ENCODE data around the gene ANXA10.
"Not testable (repeated sequence)": the region's sequence is repeated elsewhere in the genome, so short reads cannot be mapped to it uniquely, and the experiment has no call there.

The ANXA10 gene

GRCh38 chr4:168154546-168155277, 62.4 kb downstream of the ANXA10 start:
- DNase-seq (ENCODE audit: low read depth, low spot score), result no peak

- DNase-seq (ENCODE audit: low read depth, low spot score), result no peak
Measured at GRCh38 chr4:168162604-168163003, 70.3 kb downstream of the ANXA10 start.

GRCh38 chr4:168163106-168163505, 70.8 kb downstream of the ANXA10 start:
- no peak for DNase-seq (ENCODE audit: low read depth, low spot score)

GRCh38 chr4:168164045-168164444, 71.7 kb downstream of the ANXA10 start:
- DNase-seq (ENCODE audit: low read depth, low spot score), result no peak

DNA sequence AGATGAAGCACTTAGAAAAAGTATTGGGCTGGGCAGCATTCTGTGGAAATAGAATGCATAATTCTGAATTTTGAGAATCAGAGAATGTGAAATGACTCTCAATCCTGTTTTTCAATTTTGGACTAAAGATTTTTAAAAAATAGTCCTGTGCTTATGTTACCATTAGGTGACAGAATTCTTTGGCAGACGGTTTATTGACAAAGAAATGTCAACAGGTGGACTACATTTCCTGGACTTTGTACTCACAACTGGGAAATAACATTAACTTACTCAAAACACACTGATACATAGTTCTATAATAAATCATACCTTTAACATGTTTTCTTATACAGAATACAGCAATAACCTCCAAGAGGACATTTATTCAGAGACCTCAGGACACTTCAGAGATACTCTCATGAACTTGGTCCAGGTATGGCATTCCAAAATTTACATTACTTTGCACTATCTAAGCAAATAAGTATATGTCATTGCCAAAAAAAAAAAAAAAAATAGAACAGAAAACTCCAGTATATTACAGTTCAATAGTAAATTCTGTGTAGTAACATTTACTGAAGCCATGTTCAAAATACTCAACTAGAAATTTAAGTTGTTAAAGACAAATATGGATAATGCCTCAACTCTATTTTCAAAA, 72.7 kb downstream of the ANXA10 start:
- DNase-seq (ENCODE audit: low read depth, low spot score), result no peak

DNA sequence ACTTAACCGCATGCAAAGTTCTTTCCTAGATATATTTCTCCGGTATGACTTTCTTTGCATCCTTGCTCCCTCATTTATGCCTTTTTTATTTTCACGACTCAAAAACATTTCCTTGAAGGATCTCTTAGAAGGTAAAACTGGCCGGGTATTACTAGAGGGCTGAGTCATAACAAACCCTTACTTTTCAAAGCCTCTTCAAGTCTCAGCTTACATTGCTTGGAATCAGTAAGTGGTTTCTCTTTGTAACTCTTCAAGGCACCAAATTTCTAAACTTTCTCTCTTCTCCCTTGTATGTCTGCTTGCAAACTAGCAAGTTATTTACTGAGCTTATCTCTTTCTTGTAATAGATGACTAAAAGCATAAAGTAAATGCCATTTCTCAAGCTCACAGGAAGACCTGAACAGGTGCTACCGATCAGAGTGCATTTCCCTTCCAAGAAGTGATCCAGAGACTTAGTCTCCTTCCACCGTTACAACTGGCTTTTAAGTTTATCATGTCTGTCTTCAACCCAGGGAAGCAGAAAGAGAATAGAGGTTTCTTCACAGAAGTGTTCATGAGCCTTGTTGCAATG, 75.5 kb downstream of the ANXA10 start:
- DNase-seq (ENCODE audit: low read depth, low spot score), result no peak

DNA sequence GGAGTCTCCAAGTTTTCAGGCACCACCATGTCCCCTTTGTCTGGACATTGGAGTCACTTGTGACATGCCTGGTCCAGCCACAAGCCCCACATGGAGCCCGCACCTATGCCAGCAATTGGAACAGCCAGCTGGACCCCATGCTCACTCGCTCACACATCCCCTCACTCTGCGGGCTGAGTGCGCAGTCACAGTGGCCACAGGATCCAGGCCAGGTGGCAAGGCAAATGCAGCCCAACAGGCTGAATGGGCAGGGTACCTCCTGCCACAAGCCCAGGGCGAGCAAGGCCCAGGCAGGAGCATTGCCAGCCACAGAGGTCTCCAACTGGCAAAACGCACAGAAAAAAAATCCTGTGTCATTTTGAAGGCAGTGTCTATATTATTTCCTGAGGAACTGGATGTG, 82.0 kb downstream of the ANXA10 start:
- no peak for DNase-seq (ENCODE audit: low read depth, low spot score)

DNA sequence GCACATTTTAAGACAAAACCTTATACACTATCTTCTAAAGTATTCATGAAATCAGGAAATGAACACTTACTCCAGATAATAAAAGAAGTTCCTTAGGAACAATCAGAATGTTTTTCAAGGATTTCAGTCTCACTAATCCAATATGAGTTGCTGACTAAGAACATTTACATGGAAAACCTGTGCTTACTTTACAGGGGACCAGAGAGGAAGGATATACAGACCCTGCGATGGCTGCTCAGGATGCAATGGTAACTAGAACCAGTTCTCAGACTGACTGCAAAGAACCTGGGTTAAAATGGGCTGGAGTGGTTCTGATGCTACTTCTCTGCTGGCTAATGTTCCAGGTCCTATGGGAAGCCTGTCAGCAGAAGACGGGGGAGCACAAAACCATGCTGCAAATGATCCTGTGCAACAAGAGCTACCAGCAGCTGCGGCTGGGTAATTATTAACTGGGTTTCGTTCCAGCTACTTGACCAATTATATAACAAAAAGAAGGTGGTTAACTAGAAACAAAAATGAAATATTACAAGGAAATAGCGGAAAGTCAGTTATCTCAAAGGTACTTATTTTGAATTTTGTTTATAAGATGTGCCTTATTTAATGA, 85.3 kb downstream of the ANXA10 start:
- DNase-seq (ENCODE audit: low read depth, low spot score), result no peak

- DNase-seq (ENCODE audit: low read depth, low spot score), result no peak
Measured at GRCh38 chr4:168183717-168184571, 91.6 kb downstream of the ANXA10 start.

GRCh38 chr4:168188754-168189153, 96.4 kb downstream of the ANXA10 start:
- DNase-seq (ENCODE audit: low read depth, low spot score), result no peak

DNA sequence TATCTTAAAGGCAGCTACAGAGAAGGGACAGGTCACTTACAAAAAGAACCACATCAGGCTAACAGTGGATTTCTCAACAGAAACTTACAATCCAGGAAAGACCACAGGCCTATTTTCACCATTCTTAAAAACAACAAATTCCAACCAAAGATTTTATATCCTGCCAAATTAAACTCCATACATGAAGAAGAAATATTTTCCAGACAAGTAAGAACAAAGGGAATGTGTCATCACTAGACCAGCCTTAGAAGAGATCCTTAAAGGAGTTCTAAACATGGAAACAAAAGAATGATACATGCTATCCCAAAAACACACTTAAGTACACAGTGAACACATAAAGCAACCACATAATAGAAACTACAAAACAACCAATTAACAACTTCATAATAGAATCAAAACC, 105.6 kb downstream of the ANXA10 start:
- DNase-seq (ENCODE audit: low read depth, low spot score), result no peak

GRCh38 chr4:168199260-168199957, 107.1 kb downstream of the ANXA10 start:
- DNase-seq (ENCODE audit: low read depth, low spot score), result no peak

DNA sequence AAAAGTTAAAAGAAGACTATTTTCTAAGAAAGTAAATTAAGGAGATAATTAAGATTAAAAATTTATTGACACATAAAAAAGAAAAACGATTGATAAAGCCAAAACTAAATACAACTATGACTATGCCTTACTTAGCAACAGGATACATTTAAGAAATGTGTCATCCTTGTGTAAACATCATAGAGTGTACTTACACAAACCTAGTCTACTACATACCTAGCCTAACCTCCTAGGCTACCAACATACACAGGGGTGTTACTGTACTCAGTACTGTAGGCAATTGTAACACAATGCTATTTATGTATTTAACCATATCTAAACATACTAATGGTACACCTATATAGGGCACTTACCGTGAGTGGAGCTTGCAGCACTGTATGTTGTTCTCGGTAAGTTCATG, 108.3 kb downstream of the ANXA10 start:
- no peak for DNase-seq (ENCODE audit: low read depth, low spot score)

DNA sequence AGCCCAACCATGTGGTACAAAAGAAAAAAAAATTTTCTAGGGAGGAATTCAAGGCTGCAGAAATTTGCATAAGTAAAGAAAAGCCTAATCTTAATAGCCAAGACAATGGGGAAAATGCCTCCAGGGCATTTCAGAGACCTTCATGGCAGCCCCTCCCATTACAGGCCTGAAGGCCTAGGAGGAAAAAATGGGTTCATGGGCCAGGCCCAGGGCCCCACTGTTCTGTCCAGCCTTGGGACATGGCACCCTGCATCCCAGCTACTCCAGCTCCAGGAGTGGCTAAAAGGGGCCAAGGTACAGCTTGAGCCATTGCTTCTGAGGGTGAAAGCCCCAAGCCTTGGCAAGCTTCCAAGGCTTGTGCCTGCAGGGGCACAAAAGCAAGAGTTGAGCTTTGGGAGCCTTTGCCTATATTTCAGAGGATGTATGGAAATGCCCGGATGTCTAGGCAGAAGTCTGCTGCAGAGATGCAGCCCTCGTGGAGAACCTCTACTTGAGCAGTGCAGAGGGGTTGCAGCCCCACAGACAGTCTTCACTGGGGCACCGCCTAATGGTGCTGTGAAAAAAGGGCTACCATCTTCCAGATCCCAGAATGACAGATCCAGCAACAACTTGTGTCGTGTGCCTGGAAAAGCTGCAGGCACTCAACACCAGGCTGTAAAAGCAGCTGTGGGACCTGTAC, 111.0 kb downstream of the ANXA10 start:
- DNase-seq (ENCODE audit: low read depth, low spot score), result no peak

DNA sequence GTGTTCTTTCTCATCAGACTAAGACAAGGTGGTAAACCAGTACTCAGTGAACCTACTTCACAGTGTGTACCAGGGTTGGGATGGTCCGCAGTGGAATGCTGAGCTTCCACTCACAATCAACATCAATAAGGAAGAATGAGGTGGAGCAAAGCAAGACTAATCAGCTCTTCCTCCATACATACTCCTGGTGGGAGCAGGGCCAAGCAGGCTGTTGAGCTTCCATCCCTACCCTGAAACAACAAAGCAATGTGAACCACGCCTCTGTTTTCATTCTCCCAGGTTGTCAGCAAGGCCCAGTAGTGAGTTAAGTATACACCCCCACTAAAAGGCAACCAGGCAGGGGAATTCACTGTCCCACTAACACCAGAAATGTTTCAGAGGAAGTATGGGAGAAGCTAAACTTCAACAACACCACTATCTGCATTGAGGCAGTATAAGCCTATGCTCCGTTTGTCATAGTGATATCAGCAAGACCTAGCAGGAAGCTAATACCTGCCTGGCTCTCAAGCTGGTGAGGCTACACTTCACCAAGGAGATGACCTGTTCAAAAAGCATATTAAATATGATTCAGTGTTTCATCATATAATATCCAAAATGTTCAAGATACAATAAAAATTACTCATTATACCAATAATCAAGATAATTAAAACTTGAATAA, 116.7 kb downstream of the ANXA10 start:
- DNase-seq (ENCODE audit: low read depth, low spot score), result no peak

DNA sequence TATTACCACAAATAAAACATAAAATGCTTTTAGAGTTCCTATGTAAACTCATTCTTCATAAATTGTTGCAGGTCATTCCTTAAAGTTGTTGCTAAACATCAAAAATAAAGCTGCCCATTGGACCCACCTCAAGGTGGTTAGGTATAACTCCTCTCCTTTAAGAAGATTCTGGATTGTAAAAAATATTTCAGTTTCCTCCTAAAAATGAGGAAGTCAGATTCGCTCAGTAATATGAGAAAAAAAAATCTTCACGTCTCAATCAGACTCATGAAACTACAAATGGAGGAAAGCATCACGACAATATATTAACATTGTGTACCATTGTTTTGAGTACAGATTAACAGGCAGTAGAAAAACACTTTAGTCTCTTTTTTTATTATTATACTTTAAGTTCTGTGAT, 120.3 kb downstream of the ANXA10 start:
- no peak for DNase-seq (ENCODE audit: low read depth, low spot score)

GRCh38 chr4:168213511-168213910, 121.2 kb downstream of the ANXA10 start:
- not testable (repeated sequence) for DNase-seq (ENCODE audit: low read depth, low spot score)

- no peak for DNase-seq (ENCODE audit: low read depth, low spot score)
Measured at GRCh38 chr4:168218645-168219044, 126.3 kb downstream of the ANXA10 start.

DNA sequence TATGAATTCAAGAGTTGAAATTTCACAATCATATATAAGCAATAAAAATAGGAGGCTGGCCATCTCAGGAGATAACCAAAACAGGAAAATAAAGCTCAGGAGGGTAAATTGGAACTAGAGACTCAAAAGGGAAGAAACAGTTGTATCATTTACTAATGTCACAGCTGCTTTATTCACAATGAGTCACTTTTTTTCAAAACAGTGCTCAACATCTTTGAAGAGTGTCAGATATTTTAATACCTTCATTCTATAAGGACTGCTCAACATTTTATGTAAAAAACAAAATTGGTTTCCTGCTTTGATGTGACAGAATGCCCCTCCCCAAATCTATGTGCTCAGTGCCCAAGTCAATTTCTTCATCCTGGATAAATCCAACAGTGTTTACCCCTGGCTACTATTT, 128.6 kb downstream of the ANXA10 start:
- no peak for DNase-seq (ENCODE audit: low read depth, low spot score)

DNA sequence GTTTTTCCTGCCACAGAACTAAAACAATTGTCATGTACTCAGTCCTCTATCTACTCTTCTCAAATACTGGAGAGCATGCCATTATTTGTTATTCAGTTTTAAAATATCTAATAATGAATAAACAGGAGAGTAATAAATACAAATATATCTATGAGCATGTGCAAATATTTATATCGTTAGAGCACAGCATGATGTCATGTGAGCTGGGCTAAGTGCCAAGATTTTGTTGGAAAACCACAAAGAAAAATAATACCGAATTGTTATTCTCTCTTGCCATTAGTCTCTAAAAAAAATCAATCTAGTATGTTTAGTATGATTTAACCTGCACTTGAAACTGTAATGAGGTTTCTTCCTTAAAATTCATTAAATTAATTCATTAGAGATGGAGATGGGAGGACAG, 129.0 kb downstream of the ANXA10 start:
- no peak for DNase-seq (ENCODE audit: low read depth, low spot score)
